ENCODE results near the gene SCRN2. TPM values are rescaled to one million over a fixed set of nuclear protein-coding genes. Genes with fewer than 3 reads are reported as not detected.

The SCRN2 gene
- total RNA-seq, 3 donors from 2014 or later: 49.2 to 108 (median 54.9) TPM

- Histone ChIP-seq H3K27me3 (peaks cover 0 to 2% of the 10 kb centered on the region in 2 donors), H3K4me3 (peak overlapping the region; percentile 82 to 93 (median 90)), H3K36me3 (no peaks in the 10 kb centered on the region), H3K27ac (peak overlapping the region; percentile 79 to 85), H3K4me1 (peaks cover 11 to 21% of the 10 kb centered on the region in 2 donors), H3K9me3 (no peaks in the 10 kb centered on the region)
- DNase-seq (ENCODE audit: low spot score in 2 of 2): no peak
- TF ChIP-seq, protein P1, sequence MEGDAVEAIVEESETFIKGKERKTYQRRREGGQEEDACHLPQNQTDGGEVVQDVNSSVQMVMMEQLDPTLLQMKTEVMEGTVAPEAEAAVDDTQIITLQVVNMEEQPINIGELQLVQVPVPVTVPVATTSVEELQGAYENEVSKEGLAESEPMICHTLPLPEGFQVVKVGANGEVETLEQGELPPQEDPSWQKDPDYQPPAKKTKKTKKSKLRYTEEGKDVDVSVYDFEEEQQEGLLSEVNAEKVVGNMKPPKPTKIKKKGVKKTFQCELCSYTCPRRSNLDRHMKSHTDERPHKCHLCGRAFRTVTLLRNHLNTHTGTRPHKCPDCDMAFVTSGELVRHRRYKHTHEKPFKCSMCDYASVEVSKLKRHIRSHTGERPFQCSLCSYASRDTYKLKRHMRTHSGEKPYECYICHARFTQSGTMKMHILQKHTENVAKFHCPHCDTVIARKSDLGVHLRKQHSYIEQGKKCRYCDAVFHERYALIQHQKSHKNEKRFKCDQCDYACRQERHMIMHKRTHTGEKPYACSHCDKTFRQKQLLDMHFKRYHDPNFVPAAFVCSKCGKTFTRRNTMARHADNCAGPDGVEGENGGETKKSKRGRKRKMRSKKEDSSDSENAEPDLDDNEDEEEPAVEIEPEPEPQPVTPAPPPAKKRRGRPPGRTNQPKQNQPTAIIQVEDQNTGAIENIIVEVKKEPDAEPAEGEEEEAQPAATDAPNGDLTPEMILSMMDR (IDR thresholded peaks at IDR 0.05): peak in 1 of 3 donors; percentile 10
- no peak for TF ChIP-seq POLR2AphosphoS5 (IDR thresholded peaks at IDR 0.05)
- intact Hi-C loops (cut with DNase I; ENCODE audit: low total_unique reads): loop anchor here (5.0 kb wide), 1 partner anchor 51 kb away; no protein-coding TSS in a partner anchor
Observed at GRCh38 chr17:47841488-47842291, 617 bp upstream of the SCRN2 start.

DNA sequence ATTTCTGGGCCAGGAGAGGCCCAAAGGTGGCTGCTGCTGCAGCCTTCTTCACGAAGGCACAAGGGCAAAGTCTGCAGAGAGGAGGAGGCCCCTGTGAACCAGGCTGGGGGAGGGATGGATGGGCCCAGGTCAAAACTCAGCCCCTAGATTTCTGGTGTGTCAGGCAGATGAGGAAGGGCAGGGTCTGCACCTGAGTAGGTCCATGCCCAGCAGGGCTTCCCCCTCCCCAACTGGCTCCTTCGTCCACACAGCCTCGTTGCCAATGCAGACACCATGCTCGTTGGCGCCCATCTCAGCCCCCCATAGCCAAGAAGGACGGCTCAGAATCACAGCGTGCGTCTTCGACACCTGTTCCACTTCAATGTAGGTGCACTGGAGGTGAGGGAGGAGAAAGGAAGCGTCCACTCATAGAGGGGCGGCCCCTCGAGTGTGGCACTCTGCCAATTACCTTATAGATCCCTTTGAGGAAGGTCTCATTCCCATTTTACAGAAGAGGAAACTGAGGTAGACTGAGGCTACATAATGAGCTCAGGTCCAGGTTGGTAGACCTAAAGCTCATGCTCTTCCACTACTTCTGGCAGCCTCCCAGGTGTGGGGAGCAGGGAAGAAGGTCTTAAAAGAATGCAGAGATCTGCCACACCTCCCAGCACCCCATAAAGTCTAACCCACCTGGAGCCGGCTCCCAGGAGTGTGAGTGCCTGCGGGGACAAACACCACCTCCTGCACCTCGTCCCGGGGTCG lies 902 bp downstream of the SCRN2 start:
- intact Hi-C loops (cut with DNase I; ENCODE audit: low total_unique reads): loop anchor here (5.0 kb wide), 1 partner anchor 52 kb away; no protein-coding TSS in a partner anchor
- no peaks in the 10 kb centered on the region for H3K27me3 ChIP-seq
- H3K4me1 ChIP-seq: peaks cover 11 to 21% of the 10 kb centered on the region in 2 donors
- peak overlapping the region; percentile 82 to 93 (median 90) for H3K4me3 ChIP-seq
- H3K9me3 ChIP-seq: no peaks in the 10 kb centered on the region
- peak overlapping the region; percentile 79 to 85 for H3K27ac ChIP-seq
- DNase-seq (ENCODE audit: low spot score in 2 of 2): no peak
- H3K36me3 ChIP-seq: no peaks in the 10 kb centered on the region
- TF ChIP-seq POLR2AphosphoS5 (IDR thresholded peaks at IDR 0.05): no peak
- TF ChIP-seq POLR2A (IDR thresholded peaks at IDR 0.05): no peak
- TF ChIP-seq, protein P1 (IDR thresholded peaks at IDR 0.05): no peak

DNA sequence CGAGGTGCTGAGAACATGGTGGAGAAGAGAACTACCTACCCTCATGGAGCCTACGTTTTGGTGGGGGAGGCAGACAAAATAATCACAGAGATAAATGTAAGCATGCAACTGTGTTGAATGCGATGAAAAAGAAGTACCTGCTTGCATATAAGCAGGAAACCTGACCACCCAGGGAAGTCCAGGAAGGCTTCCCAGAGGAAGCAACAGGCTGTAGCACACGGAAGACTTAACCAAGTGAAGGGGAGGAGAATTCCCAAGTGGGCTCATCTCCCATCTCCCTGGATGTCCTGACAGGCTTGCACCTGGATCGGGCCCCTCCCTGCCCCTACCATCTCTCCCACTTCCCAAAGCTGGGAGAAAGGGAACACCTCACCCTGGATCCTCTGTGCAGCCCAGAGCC lies 2.0 kb downstream of the SCRN2 start:
- Histone ChIP-seq H3K9me3 (no peaks in the 10 kb centered on the region), H3K27me3 (no peaks in the 10 kb centered on the region), H3K4me3 (no peak overlapping the region), H3K36me3 (no peaks in the 10 kb centered on the region), H3K4me1 (peaks cover 11 to 14% of the 10 kb centered on the region in 2 donors), H3K27ac (no peak overlapping the region)
- TF ChIP-seq, protein P1 (IDR thresholded peaks at IDR 0.05): no peak
- TF ChIP-seq POLR2AphosphoS5 (IDR thresholded peaks at IDR 0.05) (no peak), POLR2A (IDR thresholded peaks at IDR 0.05) (no peak)
- intact Hi-C loops (cut with DNase I; ENCODE audit: low total_unique reads): no loop called here
- DNase-seq (ENCODE audit: low spot score in 2 of 2): no peak

DNA sequence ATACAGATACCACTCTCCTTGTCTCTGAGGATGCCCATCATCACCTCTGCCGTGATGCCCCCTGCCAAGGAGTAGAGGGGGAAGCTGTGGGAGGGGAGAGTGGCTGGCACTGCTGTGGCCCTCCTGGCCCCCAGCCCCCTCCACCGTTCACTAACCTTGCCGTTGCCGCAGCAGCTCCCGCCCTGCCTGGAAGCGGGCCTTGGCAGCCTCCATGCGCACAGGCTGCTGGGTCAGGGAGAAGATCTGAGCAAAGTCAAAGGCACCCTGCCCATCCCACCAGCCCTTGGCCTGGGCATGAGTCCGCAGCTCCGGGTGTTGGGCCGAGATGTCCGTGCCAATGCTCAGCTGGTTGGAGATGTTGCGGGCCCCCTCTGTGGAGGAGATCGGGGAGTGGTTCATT lies 2.4 kb downstream of the SCRN2 start:
- H3K27ac ChIP-seq: no peak overlapping the region
- intact Hi-C loops (cut with DNase I; ENCODE audit: low total_unique reads): no loop called here
- DNase-seq (ENCODE audit: low spot score in 2 of 2): no peak
- no peaks in the 10 kb centered on the region for H3K27me3 ChIP-seq
- no peak overlapping the region for H3K4me3 ChIP-seq
- no peaks in the 10 kb centered on the region for H3K9me3 ChIP-seq
- no peaks in the 10 kb centered on the region for H3K36me3 ChIP-seq
- TF ChIP-seq POLR2A (IDR thresholded peaks at IDR 0.05): no peak
- TF ChIP-seq, protein P1 (IDR thresholded peaks at IDR 0.05): no peak
- TF ChIP-seq POLR2AphosphoS5 (IDR thresholded peaks at IDR 0.05): no peak
- H3K4me1 ChIP-seq: peaks cover 11 to 13% of the 10 kb centered on the region in 2 donors

Measured in breast epithelium (tissue), 4 donors.